NT2/D1 (cell line): ENCODE data around the gene HLA-DMB.

Experiments
- SUZ12 ChIP-seq: IDR thresholded peaks from 2 replicates; pipeline ENCODE4 v1.6.1; 2011; ENCODE audit not compliant: insufficient read length, insufficient read depth; ENCODE audit errors: extremely low read depth
- YY1 ChIP-seq: IDR thresholded peaks from 2 replicates; pipeline ENCODE4 v1.6.1; 2011; ENCODE audit not compliant: insufficient read length, insufficient read depth

- no peak for TF ChIP-seq YY1
- TF ChIP-seq SUZ12, result no peak
Observed at GRCh38 chr6:32983493-32983848, 42.6 kb upstream of the HLA-DMB start.
